ENCODE measurements around the gene SORCS2.

DNA sequence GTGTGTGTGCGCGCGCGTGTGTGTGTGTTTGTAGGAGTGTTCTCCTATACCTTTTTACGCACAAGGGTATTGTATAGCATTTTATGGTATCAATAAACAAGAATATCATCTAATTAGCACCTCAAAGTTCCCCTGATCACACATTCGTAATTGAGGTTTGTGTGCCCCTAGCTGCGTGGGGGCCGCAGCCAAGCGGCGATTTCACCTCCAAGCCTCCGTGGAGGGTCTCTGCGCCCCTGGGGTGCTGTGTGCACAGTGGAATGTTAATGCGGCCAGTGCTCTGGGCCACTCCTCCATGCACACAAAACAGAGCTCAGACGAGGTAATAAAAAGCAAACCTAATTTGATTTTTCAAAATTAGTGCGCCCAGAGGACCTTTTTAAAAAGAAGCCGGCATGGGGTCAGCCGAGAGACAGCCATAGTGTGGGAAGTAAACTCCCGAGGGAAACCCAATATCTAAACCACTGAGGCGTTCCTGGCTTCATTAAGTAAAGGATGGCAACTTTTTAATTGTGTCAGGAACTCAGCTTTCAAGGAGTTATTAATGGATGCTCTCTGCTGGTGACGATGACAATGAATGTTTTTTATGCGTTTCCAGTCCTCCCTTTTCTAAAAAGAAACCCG is 110.6 kb downstream of the SORCS2 start:
- TF ChIP-seq YY1 (IDR thresholded peaks at IDR 0.05; ENCODE audit: low read depth, low read length): no peak
- no peak for TF ChIP-seq JUN (IDR thresholded peaks at IDR 0.05; ENCODE audit: low read depth, low read length)
- TF ChIP-seq, protein P1, sequence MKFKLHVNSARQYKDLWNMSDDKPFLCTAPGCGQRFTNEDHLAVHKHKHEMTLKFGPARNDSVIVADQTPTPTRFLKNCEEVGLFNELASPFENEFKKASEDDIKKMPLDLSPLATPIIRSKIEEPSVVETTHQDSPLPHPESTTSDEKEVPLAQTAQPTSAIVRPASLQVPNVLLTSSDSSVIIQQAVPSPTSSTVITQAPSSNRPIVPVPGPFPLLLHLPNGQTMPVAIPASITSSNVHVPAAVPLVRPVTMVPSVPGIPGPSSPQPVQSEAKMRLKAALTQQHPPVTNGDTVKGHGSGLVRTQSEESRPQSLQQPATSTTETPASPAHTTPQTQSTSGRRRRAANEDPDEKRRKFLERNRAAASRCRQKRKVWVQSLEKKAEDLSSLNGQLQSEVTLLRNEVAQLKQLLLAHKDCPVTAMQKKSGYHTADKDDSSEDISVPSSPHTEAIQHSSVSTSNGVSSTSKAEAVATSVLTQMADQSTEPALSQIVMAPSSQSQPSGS (IDR thresholded peaks at IDR 0.05; ENCODE audit: low read length): no peak
- TF ChIP-seq, protein P2, sequence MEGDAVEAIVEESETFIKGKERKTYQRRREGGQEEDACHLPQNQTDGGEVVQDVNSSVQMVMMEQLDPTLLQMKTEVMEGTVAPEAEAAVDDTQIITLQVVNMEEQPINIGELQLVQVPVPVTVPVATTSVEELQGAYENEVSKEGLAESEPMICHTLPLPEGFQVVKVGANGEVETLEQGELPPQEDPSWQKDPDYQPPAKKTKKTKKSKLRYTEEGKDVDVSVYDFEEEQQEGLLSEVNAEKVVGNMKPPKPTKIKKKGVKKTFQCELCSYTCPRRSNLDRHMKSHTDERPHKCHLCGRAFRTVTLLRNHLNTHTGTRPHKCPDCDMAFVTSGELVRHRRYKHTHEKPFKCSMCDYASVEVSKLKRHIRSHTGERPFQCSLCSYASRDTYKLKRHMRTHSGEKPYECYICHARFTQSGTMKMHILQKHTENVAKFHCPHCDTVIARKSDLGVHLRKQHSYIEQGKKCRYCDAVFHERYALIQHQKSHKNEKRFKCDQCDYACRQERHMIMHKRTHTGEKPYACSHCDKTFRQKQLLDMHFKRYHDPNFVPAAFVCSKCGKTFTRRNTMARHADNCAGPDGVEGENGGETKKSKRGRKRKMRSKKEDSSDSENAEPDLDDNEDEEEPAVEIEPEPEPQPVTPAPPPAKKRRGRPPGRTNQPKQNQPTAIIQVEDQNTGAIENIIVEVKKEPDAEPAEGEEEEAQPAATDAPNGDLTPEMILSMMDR (IDR thresholded peaks at IDR 0.05; ENCODE audit: control extremely low read depth in 1 of 3, insufficient read depth in 1 of 3, low read depth in 1 of 3, low read length in 3 of 3): no peak
- no peak for TF ChIP-seq NANOG (IDR thresholded peaks at IDR 0.05; ENCODE audit: insufficient read depth, low read depth, low read length, poor library complexity, severe bottlenecking)
- TF ChIP-seq CTBP2 (IDR thresholded peaks at IDR 0.05; ENCODE audit: borderline replicate concordance, insufficient read depth, insufficient read length, low read length): no peak
- TF ChIP-seq ZNF274 (IDR thresholded peaks at IDR 0.05; ENCODE audit: borderline replicate concordance, extremely low read depth, low read length): no peak
- TF ChIP-seq KDM1A (IDR thresholded peaks at IDR 0.05; ENCODE audit: borderline replicate concordance, low read length): no peak
- no peak for TF ChIP-seq POLR2AphosphoS5 (IDR thresholded peaks at IDR 0.05; ENCODE audit: low read depth, low read length)
- no peak for TF ChIP-seq CBX5 (IDR thresholded peaks at IDR 0.05; ENCODE audit: low read depth, low read length)
- TF ChIP-seq NRF1 (IDR thresholded peaks at IDR 0.05; ENCODE audit: low read depth, low read length): no peak
- TF ChIP-seq CBX8 (IDR thresholded peaks at IDR 0.05; ENCODE audit: borderline replicate concordance, low read depth, low read length): no peak
- TF ChIP-seq USF2 (IDR thresholded peaks at IDR 0.05; ENCODE audit: low read length): no peak
- TF ChIP-seq EZH2 (IDR thresholded peaks at IDR 0.05; ENCODE audit: low read depth, low read length, severe bottlenecking): no peak
